HG03066 (cell line): ENCODE results near the gene MPPE1.
A peak's percentile ranks its signal among the peaks of the same experiment; 100 is the strongest.
"Not testable (repeated sequence)": the region's sequence is repeated elsewhere in the genome, so short reads cannot be mapped to it uniquely, and the experiment has no call there.

Source experiments
- ATAC-seq: cut with Tn5 transposase; IDR thresholded peaks from one replicate; pipeline ENCODE4 v1.9.1; 2021; ENCODE audit warnings: low read depth; ENCODE audit not compliant: unreplicated experiment

Gene MPPE1

GRCh38 chr18:11859903-11860407 lies 48.2 kb downstream of the MPPE1 start:
- no peak for ATAC-seq

- ATAC-seq = no peak
Observed at GRCh38 chr18:11859282-11859830, 48.8 kb downstream of the MPPE1 start.

- no peak for ATAC-seq
Observed at GRCh38 chr18:11857177-11857887, 50.8 kb downstream of the MPPE1 start.

- ATAC-seq = not testable (repeated sequence)
Observed at GRCh38 chr18:11854554-11854953, 53.6 kb downstream of the MPPE1 start.

- no peak for ATAC-seq
Observed at GRCh38 chr18:11851806-11852337, 56.2 kb downstream of the MPPE1 start.

- ATAC-seq = peak; percentile 91
Observed at GRCh38 chr18:11851146-11851805, 56.8 kb downstream of the MPPE1 start, which contains the start of gene CHMP1B. Gene CHMP1B (plus strand): TSS chr18:11851413. CDS start chr18:11851512, 99 bp downstream.

- ATAC-seq = peak; percentile 34
Observed at GRCh38 chr18:11850821-11851145, 57.3 kb downstream of the MPPE1 start.

- ATAC-seq = no peak
Observed at GRCh38 chr18:11849841-11850634, 58.1 kb downstream of the MPPE1 start.

- no peak for ATAC-seq
Observed at GRCh38 chr18:11849279-11849678, 58.8 kb downstream of the MPPE1 start.

GRCh38 chr18:11847811-11848210 lies 60.3 kb downstream of the MPPE1 start:
- no peak for ATAC-seq

- no peak for ATAC-seq
Observed at GRCh38 chr18:11845654-11846053, 62.5 kb downstream of the MPPE1 start.

- ATAC-seq = no peak
Observed at GRCh38 chr18:11844436-11844835, 63.7 kb downstream of the MPPE1 start.

GRCh38 chr18:11842562-11842961 lies 65.6 kb downstream of the MPPE1 start:
- ATAC-seq = no peak

- no peak for ATAC-seq
Observed at GRCh38 chr18:11840493-11840892, 67.6 kb downstream of the MPPE1 start.

GRCh38 chr18:11839556-11839955 lies 68.6 kb downstream of the MPPE1 start:
- no peak for ATAC-seq

- ATAC-seq = no peak
Observed at GRCh38 chr18:11834772-11835171, 73.3 kb downstream of the MPPE1 start.
